Naive thymus-derived CD4-positive, alpha-beta T cell (primary cell): Measurements from ENCODE around the gene SCN9A. TPM values are rescaled to one million over a fixed set of nuclear protein-coding genes. Genes with fewer than 3 reads are reported as not detected.

ENCODE experiments used
- ATAC-seq: fragments of 150-1000 bp; cut with Tn5 transposase; 2 replicates; pipeline ENCODE4 v1.10.0; 2021; ENCODE audit warnings: mild to moderate bottlenecking, moderate library complexity
- CTCF ChIA-PET: fragments of 350-600 bp; sonication (Branson Sonifier 250); formaldehyde crosslinking; loops from one replicate; lab custom pipeline; 2021; ENCODE audit warnings: antibody characterized with exemption; lab: Charles Lee
- POLR2A ChIA-PET: fragments of 350-600 bp; sonication (Branson Sonifier 250); formaldehyde crosslinking; loops from one replicate; lab custom pipeline; 2021; ENCODE audit warnings: antibody characterized with exemption, inconsistent platforms; lab: Charles Lee
- DNase-seq, 9 donors: peaks; one replicate each; pipeline versions ENCODE4 v3.0.0 to v3.0.0-alpha.2; 2020 to 2022; ENCODE audit warnings: mixed read lengths in 1 of 9
- H3K27ac ChIP-seq: one replicate; pipeline ENCODE4 v1.7.0; 2013; ENCODE audit warnings: mild to moderate bottlenecking, low read depth, low read length, moderate library complexity
- H3K27me3 ChIP-seq, 2 donors: one replicate each; pipeline ENCODE4 v1.7.0; 2013; ENCODE audit warnings: low read length in 2 of 2, mild to moderate bottlenecking in 2 of 2, moderate library complexity in 2 of 2; ENCODE audit not compliant: control insufficient read depth in 2 of 2, insufficient read depth in 2 of 2
- H3K36me3 ChIP-seq, 3 experiments: 1 replicate in 2 of 3; 2 replicates in 1 of 3; pipeline ENCODE4 v1.7.0; 2013; ENCODE audit warnings: low read length in 3 of 3, mild to moderate bottlenecking in 3 of 3, moderate library complexity in 1 of 3; ENCODE audit not compliant: insufficient read depth in 3 of 3, control insufficient read depth in 2 of 3
- H3K4me1 ChIP-seq, 2 donors: one replicate each; pipeline ENCODE4 v1.7.0; 2013; ENCODE audit warnings: low read length in 2 of 2, mild to moderate bottlenecking in 2 of 2, moderate library complexity in 1 of 2; ENCODE audit not compliant: control insufficient read depth in 2 of 2, insufficient read depth in 2 of 2
- H3K4me3 ChIP-seq: 2 replicates; pipeline ENCODE4 v1.7.0; 2013; ENCODE audit warnings: mild to moderate bottlenecking, low read length
- H3K9me3 ChIP-seq, 3 experiments: 1 replicate in 2 of 3; 2 replicates in 1 of 3; pipeline ENCODE4 v1.7.0; 2013; ENCODE audit warnings: low read length in 3 of 3; ENCODE audit not compliant: control insufficient read depth in 2 of 3
- H3K27ac Mint-ChIP-seq, 9 donors: one replicate each; pipeline ENCODE4 v1.8.0; 2020 to 2022; ENCODE audit warnings: mixed read lengths in 9 of 9, mild to moderate bottlenecking in 8 of 9, moderate library complexity in 5 of 9, inconsistent platforms in 2 of 9
- H3K27me3 Mint-ChIP-seq, 5 donors: one replicate each; pipeline ENCODE4 v1.8.0; 2021 to 2022; ENCODE audit warnings: mixed read lengths in 5 of 5, mild to moderate bottlenecking in 1 of 5
- H3K36me3 Mint-ChIP-seq, 5 donors: one replicate each; pipeline ENCODE4 v1.8.0; 2020 to 2022; ENCODE audit warnings: mixed read lengths in 5 of 5, mild to moderate bottlenecking in 3 of 5, inconsistent platforms in 1 of 5
- H3K4me1 Mint-ChIP-seq, 7 donors: one replicate each; pipeline ENCODE4 v1.8.0; 2020 to 2022; ENCODE audit warnings: mixed read lengths in 7 of 7, mild to moderate bottlenecking in 3 of 7, inconsistent platforms in 1 of 7
- H3K4me3 Mint-ChIP-seq, 10 donors: one replicate each; pipeline ENCODE4 v1.8.0; 2020 to 2022; ENCODE audit warnings: mild to moderate bottlenecking in 10 of 10, mixed read lengths in 10 of 10, moderate library complexity in 6 of 10, inconsistent platforms in 2 of 10
- H3K9me3 Mint-ChIP-seq, 11 donors: one replicate each; pipeline ENCODE4 v1.8.0; 2020 to 2022; ENCODE audit warnings: mixed read lengths in 11 of 11, mild to moderate bottlenecking in 4 of 11, inconsistent platforms in 1 of 11, moderate library complexity in 1 of 11
- intact Hi-C, 2 donors: fragments of 100-400 bp; cut with micrococcal nuclease; formaldehyde crosslinking; loops; one replicate each; pipeline ENCODE4 v1.15.1; 2023
- polyA plus RNA-seq, 2 donors: library from polyadenylated mRNA; unstranded; fragments of 300-500 nt; fragmentation: Illumina TruSeq; gene quantifications; one replicate each; pipeline ENCODE4 v1.2.3, GENCODE V29; 2021
- total RNA-seq, 6 experiments: library from RNA in 5 of 6; stranded (reverse) in 5 of 6; gene quantifications; 1 replicate in 5 of 6; 2 replicates in 1 of 6; pipeline ENCODE4 v1.2.3 and lab custom pipeline; 2021 to 2026

Gene SCN9A
- total and polyA plus RNA-seq, 7 experiments from 2014 or later: 0.12 to 1.8 (median 0.40) TPM; not detected in 1

DNA sequence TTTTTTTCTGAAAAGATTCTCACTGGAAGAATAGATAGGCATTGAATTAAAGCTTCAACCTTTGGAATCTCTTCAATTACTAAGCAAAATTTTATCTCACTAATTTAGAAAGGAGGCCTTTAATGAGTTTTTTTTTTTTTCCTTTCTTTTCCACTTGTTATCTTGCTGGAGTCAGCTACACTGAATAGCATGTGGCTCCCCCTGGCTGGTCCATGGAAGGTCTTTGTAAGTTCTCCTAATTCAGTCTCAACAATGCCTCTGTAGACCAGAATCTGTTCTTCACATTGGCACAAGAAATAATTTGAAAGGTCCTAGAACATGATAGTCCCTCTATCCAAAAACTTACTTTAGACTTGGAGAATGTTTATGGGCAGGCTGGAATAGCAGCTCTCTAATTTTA is 223.7 kb downstream of the SCN9A start:
- POLR2A ChIA-PET: no interaction called here
- Histone ChIP-seq H3K27ac (no peak overlapping the region), H3K27me3 (no peaks in the 10 kb centered on the region), H3K9me3 (no peaks in the 10 kb centered on the region), H3K4me3 (no peak overlapping the region), H3K4me1 (no peaks in the 10 kb centered on the region), H3K36me3 (no peaks in the 10 kb centered on the region)
- CTCF ChIA-PET: no interaction called here
- intact Hi-C loops: no loop called here
- H3K4me3 Mint-ChIP-seq: no peak overlapping the region
- no peaks in the 10 kb centered on the region for H3K9me3 Mint-ChIP-seq
- no peaks in the 10 kb centered on the region for H3K4me1 Mint-ChIP-seq
- no peaks in the 10 kb centered on the region for H3K36me3 Mint-ChIP-seq
- ATAC-seq (no peak), DNase-seq (no peak)
- peaks cover 0 to 26% (median 8%) of the 10 kb centered on the region in 5 donors for H3K27me3 Mint-ChIP-seq
- H3K27ac Mint-ChIP-seq: no peak overlapping the region

DNA sequence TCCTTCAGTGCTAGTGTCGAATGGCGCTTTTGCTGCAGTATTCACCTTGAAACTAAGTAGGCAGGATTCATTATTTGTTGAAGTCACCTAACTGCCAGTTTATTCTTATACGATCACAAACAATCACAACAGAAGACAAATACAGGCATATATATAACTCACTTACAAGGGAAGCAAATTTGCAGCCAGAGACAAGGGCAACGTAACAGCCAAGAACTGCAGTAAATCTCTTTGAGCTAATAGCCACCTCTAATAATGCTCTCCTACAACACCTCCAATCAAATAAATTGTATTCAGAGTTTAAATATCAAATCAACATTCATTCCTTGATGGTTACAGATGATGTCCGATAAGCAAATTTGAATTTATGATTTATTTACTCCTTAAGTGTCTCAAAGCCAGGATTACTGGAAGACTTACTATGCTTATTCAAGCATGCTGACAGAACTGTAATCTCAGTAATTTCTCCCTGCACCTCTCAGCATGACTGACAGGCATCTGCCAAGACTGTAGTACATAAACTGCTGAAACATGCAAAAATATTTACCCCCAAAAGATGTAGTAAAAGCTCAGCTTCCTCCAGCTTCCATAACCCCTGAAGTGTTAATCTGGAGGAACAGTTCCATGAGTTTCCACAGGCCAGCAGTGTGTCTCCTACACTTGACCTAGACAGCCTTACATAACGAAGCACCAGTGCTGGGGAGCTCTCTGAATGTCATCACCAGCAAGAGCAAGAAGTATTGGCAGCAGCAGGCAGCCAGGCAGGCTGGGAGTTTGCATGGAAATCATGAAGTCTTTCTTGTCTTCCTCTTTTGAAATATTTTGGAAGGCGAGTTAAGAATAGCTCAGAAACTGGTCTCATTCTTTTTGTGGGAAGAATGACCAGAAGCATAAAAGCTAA is 227.0 kb downstream of the SCN9A start:
- Mint-ChIP-seq H3K4me3 (no peak overlapping the region), H3K27ac (no peak overlapping the region), H3K36me3 (no peaks in the 10 kb centered on the region), H3K27me3 (peaks cover 0 to 9% (median 8%) of the 10 kb centered on the region in 5 donors), H3K4me1 (no peaks in the 10 kb centered on the region), H3K9me3 (no peaks in the 10 kb centered on the region)
- no peaks in the 10 kb centered on the region for H3K27me3 ChIP-seq
- no peaks in the 10 kb centered on the region for H3K4me1 ChIP-seq
- DNase-seq (no peak), ATAC-seq (no peak)
- no peak overlapping the region for H3K27ac ChIP-seq
- no peaks in the 10 kb centered on the region for H3K36me3 ChIP-seq
- intact Hi-C loops: no loop called here
- CTCF ChIA-PET: no interaction called here
- no peak overlapping the region for H3K4me3 ChIP-seq
- POLR2A ChIA-PET: no interaction called here
- H3K9me3 ChIP-seq: no peaks in the 10 kb centered on the region

GRCh38 chr2:166147883-166148282 is 227.9 kb downstream of the SCN9A start:
- no peaks in the 10 kb centered on the region for H3K36me3 ChIP-seq

More at GRCh38 chr2:166147883-166148282, 227.9 kb downstream of the SCN9A start:
- Histone ChIP-seq H3K9me3 (no peaks in the 10 kb centered on the region), H3K27ac (no peak overlapping the region), H3K4me3 (no peak overlapping the region), H3K4me1 (no peaks in the 10 kb centered on the region), H3K27me3 (no peaks in the 10 kb centered on the region)
- no peak overlapping the region for H3K27ac Mint-ChIP-seq
- intact Hi-C loops: no loop called here
- no peaks in the 10 kb centered on the region for H3K4me1 Mint-ChIP-seq
- no peak for ATAC-seq
- H3K27me3 Mint-ChIP-seq: peaks cover 0 to 3% (median 0%) of the 10 kb centered on the region in 5 donors
- no peak for DNase-seq
- no peaks in the 10 kb centered on the region for H3K36me3 Mint-ChIP-seq
- ChIA-PET POLR2A (no interaction called here), CTCF (no interaction called here)
- H3K9me3 Mint-ChIP-seq: no peaks in the 10 kb centered on the region
- H3K4me3 Mint-ChIP-seq: no peak overlapping the region

Other genes with a start within 250 kb of the SCN9A start
- not detected for gene SCN1A, start 247.9 kb downstream of the SCN9A start, total RNA-seq
- not detected for gene SCN1A, start 247.9 kb downstream of the SCN9A start, polyA plus RNA-seq
- under 1 TPM in 1 of 5 experiments, not detected in 4; 0.05 TPM for gene SCN7A, start 118.3 kb upstream of the SCN9A start, total RNA-seq
- gene SCN7A, start 118.3 kb upstream of the SCN9A start, polyA plus RNA-seq: not detected